GM12873 (cell line): ENCODE results near the gene SLFN12.

Source experiments
- TF ChIP-seq, protein P1 (sequence below): IDR thresholded peaks from 2 replicates; pipeline ENCODE4 v1.5.1; 2012; ENCODE audit warnings: low read depth, mild to moderate bottlenecking, moderate library complexity, low read length, control low read depth; ENCODE audit not compliant: insufficient read depth; ENCODE audit errors: missing control alignments

SLFN12 gene

DNA sequence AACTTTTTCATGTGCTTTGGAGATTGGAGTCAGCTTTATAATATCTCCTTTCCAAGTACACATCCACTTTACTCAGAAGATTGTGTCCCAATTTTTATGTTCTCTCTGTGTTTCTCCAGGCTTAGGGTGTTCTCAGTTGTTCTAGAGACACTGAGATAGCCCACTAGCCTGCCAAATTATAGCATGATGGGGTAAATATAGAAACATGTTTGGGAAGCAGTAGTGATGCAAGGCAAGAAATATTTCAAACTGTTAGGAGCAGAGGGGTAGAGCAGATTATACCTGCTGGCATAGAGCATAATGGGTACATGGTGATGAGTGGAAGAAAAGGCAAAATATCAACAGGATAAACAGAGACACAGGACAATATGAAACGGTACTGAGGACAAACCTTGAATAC lies 71.3 kb downstream of the SLFN12 start:
- TF ChIP-seq, protein P1, sequence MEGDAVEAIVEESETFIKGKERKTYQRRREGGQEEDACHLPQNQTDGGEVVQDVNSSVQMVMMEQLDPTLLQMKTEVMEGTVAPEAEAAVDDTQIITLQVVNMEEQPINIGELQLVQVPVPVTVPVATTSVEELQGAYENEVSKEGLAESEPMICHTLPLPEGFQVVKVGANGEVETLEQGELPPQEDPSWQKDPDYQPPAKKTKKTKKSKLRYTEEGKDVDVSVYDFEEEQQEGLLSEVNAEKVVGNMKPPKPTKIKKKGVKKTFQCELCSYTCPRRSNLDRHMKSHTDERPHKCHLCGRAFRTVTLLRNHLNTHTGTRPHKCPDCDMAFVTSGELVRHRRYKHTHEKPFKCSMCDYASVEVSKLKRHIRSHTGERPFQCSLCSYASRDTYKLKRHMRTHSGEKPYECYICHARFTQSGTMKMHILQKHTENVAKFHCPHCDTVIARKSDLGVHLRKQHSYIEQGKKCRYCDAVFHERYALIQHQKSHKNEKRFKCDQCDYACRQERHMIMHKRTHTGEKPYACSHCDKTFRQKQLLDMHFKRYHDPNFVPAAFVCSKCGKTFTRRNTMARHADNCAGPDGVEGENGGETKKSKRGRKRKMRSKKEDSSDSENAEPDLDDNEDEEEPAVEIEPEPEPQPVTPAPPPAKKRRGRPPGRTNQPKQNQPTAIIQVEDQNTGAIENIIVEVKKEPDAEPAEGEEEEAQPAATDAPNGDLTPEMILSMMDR, result no peak
